Stimulated activated naive CD8-positive, alpha-beta T cell treated with anti-CD3 and anti-CD28 coated beads, Interleukin-15, Interleukin-2, amounts not matched to agents 100 ng/mL and 50 ng/mL, for 24 hours (primary cell): Measurements from ENCODE around the gene UQCRC1.

Experiments
- H3K27ac Mint-ChIP-seq: one replicate; pipeline ENCODE4 v1.8.0; 2021; ENCODE audit warnings: mild to moderate bottlenecking, mixed read lengths
- H3K27me3 Mint-ChIP-seq: one replicate; pipeline ENCODE4 v1.8.0; 2021; ENCODE audit warnings: mixed read lengths
- H3K36me3 Mint-ChIP-seq: one replicate; pipeline ENCODE4 v1.8.0; 2021; ENCODE audit warnings: low read depth, mixed read lengths
- H3K4me1 Mint-ChIP-seq: one replicate; pipeline ENCODE4 v1.8.0; 2021; ENCODE audit warnings: low read depth, mixed read lengths
- H3K4me3 Mint-ChIP-seq: one replicate; pipeline ENCODE4 v1.8.0; 2021; ENCODE audit warnings: mild to moderate bottlenecking, mixed read lengths
- H3K9me3 Mint-ChIP-seq: one replicate; pipeline ENCODE4 v1.8.0; 2021; ENCODE audit warnings: mixed read lengths

Gene UQCRC1

DNA sequence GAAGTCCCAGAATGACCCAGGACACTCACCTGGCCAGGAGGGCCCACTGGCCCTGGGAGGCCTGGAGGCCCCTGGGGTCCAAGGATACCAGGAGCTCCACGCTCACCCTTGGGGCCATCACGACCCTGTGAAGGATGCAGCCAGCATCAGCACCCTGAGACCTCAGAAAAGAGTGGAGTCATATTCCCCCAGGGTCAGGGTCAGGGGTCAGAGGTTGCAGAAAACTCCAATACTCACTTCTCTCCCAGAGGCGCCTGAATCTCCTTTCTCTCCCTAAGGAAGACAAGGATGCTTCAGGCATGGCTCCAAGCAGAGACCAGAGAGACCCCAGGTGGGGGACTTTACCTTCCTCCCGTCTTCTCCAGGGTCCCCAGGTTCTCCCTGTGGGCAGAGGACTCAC is 32.8 kb downstream of the UQCRC1 start:
- H3K4me1 Mint-ChIP-seq, result no peaks in the 10 kb centered on the region
- no peaks in the 10 kb centered on the region for H3K36me3 Mint-ChIP-seq
- H3K4me3 Mint-ChIP-seq, result no peak overlapping the region
- H3K27ac Mint-ChIP-seq, result no peak overlapping the region
- H3K27me3 Mint-ChIP-seq, result no peaks in the 10 kb centered on the region
- no peaks in the 10 kb centered on the region for H3K9me3 Mint-ChIP-seq

DNA sequence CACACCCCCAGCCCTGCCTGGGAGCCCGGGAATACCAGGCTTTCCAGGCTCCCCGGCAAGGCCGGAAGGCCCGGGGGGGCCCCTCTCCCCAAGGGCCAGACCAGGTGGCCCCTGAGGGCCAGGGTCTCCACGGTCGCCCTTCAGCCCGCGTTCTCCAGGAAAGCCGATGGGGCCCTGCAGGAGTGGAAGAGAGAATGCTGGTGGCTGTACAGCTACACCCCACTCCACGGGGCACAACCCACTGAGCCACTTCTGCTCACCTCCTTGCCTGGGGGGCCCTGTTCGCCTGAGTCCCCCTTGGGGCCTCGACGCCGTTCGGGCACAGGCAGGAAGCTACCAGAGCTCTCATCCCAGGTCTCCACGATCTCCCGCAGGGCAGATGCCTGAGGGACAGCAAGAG is 34.1 kb downstream of the UQCRC1 start:
- Mint-ChIP-seq H3K4me1 (no peaks in the 10 kb centered on the region), H3K4me3 (no peak overlapping the region), H3K27me3 (no peaks in the 10 kb centered on the region), H3K27ac (no peak overlapping the region), H3K36me3 (no peaks in the 10 kb centered on the region), H3K9me3 (no peaks in the 10 kb centered on the region)

DNA sequence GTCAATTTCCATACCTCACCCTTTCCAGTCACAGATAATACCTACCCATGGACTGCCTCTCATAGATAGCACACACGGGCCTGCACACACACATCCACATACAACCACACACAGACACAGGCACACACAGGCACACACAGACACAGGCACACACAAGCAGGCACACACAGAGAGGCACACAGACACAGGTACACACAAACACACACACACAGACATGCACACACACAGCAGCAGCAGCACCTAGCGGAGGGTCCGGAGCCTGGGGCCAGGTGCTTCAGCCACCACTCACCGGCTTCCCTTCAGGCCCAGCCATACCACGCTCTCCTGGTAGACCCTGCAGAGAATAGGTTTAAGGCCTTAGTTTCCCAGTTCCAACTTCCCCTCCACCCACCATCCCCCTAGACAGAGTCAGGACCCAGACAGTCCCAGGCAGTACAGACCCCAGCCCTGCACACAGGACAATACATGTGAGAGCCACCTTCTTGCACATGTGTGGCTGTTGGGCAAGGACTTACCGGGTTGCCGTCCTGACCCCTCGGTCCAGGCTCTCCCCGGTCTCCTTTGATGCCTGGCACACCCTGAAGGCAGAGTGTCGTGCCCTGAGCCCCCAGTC is 35.4 kb downstream of the UQCRC1 start:
- Mint-ChIP-seq H3K4me1 (no peaks in the 10 kb centered on the region), H3K36me3 (no peaks in the 10 kb centered on the region), H3K9me3 (no peaks in the 10 kb centered on the region), H3K27ac (no peak overlapping the region), H3K27me3 (no peaks in the 10 kb centered on the region), H3K4me3 (no peak overlapping the region)

DNA sequence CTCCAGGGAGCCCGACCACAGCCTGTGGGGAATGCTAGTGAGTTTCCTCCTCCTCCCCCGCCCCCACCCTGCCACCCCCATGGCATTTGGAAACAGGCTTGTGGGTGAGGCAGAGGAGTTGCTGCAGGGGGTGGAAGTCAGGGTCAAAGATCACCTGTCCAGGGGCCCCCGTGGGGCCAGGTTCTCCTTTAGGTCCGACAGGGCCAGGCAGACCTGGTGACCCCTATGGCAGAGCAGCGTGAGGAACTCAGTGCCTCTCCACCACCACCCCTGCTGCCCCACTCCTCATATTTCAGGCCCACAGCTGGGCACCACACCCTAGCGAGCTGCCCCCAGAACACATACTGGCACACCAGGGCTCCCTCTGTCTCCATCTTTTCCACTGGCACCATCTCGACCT is 36.9 kb downstream of the UQCRC1 start:
- Mint-ChIP-seq H3K27ac (no peak overlapping the region), H3K36me3 (no peaks in the 10 kb centered on the region), H3K4me1 (no peaks in the 10 kb centered on the region), H3K9me3 (no peaks in the 10 kb centered on the region), H3K27me3 (no peaks in the 10 kb centered on the region), H3K4me3 (no peak overlapping the region)

DNA sequence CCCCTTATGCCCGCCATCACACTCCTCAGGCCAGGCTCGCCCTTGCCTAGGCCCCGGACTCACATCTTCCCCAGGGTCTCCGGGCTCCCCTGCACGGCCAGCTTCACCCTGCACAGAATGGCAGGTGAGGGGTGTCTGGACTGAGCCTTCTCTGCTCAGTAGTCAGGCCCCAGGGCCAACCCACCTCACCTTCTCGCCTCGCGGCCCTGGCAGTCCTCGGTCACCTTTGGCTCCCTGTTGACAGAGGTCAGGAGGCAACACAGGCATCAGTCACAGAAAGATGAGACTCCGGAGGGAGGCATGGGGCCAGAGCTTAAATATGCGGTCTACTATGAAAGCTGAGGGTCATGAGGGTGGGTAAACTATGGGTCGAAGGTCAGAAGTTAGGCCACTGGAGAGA is 37.5 kb downstream of the UQCRC1 start:
- no peak overlapping the region for H3K27ac Mint-ChIP-seq
- no peaks in the 10 kb centered on the region for H3K9me3 Mint-ChIP-seq
- no peaks in the 10 kb centered on the region for H3K36me3 Mint-ChIP-seq
- no peaks in the 10 kb centered on the region for H3K4me1 Mint-ChIP-seq
- H3K27me3 Mint-ChIP-seq, result no peaks in the 10 kb centered on the region
- H3K4me3 Mint-ChIP-seq, result no peak overlapping the region

DNA sequence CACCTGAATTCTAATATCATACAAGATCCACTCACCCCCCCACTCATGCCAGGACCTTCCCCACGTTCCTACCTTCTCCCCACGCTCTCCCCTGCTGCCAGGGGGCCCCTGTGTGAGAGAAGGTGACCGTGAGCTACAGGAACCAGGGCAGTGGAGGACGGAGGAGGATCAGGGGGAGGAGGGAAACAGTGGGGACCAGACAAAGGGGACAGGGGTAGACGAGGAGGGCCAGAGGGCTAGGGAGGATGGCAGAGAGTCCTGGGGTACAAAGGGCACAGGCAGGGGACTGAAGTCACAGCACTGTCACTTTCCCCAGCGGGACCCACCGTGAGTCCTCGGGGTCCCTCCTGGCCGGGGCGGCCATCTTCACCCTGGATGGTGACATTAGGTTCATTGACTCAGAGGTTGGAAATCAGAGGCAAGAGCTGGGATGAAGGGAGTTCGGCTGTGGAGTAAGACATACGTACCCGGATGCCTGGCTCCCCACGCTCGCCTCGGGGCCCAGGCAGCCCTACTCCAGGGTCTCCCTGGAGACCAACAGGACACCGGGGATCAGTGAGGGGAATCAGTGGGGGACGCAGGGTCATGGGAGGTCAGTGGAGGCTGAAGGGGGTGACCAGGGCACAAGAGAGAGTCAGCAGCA is 39.5 kb downstream of the UQCRC1 start:
- Mint-ChIP-seq H3K36me3 (no peaks in the 10 kb centered on the region), H3K4me3 (no peak overlapping the region), H3K27ac (no peak overlapping the region), H3K9me3 (no peaks in the 10 kb centered on the region), H3K4me1 (peaks cover 9% of the 10 kb centered on the region), H3K27me3 (no peaks in the 10 kb centered on the region)

DNA sequence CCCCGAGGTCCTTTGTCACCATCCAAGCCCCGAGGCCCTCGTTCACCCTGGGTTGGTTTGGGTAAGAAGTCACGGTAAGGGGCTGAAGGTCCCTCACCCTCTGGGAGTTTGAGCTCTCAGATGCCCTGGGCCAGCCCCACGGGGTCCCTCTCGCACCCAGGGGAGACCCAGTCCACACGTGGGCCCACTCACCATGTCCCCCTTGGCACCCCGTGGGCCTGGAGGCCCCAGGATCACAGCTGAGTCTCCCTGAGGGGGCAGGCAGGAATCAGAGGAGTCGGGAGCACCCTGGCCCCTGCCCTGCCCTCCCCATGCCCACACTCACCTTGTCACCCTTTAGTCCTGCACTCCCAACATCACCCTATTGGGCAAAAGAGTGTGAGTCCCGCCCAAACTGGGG is 40.0 kb downstream of the UQCRC1 start:
- H3K4me3 Mint-ChIP-seq, result no peak overlapping the region
- no peaks in the 10 kb centered on the region for H3K9me3 Mint-ChIP-seq
- no peaks in the 10 kb centered on the region for H3K27me3 Mint-ChIP-seq
- peaks cover 9% of the 10 kb centered on the region for H3K4me1 Mint-ChIP-seq
- H3K36me3 Mint-ChIP-seq, result no peaks in the 10 kb centered on the region
- H3K27ac Mint-ChIP-seq, result no peak overlapping the region

DNA sequence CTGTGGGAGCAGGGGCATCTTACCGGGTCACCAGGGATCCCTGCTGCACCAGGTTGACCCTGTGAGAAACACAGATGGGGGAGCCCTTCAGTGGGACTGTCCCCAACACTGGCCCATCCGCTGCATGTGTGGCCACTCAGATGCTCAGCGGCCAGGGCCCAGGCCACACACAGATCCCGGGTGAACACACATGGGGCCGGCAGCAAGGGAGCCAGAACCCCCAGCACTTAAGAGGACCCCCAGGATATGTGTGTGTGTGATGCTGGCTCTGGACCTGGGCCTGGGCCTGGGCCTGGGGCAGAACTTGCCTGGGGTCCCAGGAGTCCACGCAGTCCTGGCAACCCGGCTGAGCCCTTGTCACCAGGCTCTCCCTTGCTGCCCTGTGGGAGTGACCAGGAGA is 41.0 kb downstream of the UQCRC1 start:
- Mint-ChIP-seq H3K36me3 (no peaks in the 10 kb centered on the region), H3K4me3 (no peak overlapping the region), H3K4me1 (peaks cover 17% of the 10 kb centered on the region), H3K27ac (no peak overlapping the region), H3K27me3 (no peaks in the 10 kb centered on the region), H3K9me3 (no peaks in the 10 kb centered on the region)

DNA sequence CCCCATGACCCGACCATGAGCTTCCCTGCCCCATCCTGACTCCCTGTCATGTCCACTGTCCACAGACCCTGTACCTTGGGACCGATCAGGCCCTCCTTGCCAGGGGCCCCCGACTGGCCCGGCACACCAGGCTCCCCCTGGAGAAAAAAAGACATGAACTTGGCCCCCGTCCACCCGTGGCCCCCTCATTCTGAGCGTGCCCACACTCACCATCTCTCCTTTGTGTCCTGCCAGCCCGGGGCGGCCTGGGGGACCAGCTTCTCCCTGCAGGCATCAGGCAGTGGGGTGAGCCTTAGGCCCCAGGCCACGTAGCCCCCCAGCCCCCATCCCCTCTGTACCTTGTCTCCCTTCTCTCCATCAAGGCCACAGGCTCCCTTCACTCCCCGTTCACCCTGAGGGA is 41.9 kb downstream of the UQCRC1 start:
- H3K36me3 Mint-ChIP-seq, result no peaks in the 10 kb centered on the region
- H3K9me3 Mint-ChIP-seq, result no peaks in the 10 kb centered on the region
- H3K4me1 Mint-ChIP-seq, result peaks cover 23% of the 10 kb centered on the region
- no peaks in the 10 kb centered on the region for H3K27me3 Mint-ChIP-seq
- no peak overlapping the region for H3K27ac Mint-ChIP-seq
- no peak overlapping the region for H3K4me3 Mint-ChIP-seq

DNA sequence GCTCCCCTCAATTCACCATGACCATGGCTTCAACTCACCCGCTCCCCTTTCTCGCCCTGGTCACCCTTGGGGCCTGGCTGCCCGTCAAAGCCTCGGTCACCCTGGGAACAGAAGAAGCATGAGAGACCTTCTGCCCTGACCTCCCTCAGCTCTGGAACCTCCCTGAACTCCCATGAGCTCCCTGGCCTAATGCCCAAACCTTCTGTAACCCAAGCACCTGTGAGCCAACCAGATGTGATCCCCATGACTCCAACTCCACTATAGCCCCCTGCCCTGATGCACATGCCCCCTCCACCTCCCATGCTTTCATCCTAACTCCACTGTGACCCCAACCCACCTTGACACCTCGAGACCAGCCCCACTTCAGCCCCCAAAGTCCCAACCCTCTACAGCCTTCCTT is 42.4 kb downstream of the UQCRC1 start:
- Mint-ChIP-seq H3K9me3 (no peaks in the 10 kb centered on the region), H3K27ac (no peak overlapping the region), H3K4me1 (peaks cover 23% of the 10 kb centered on the region), H3K4me3 (no peak overlapping the region), H3K36me3 (no peaks in the 10 kb centered on the region), H3K27me3 (no peaks in the 10 kb centered on the region)

DNA sequence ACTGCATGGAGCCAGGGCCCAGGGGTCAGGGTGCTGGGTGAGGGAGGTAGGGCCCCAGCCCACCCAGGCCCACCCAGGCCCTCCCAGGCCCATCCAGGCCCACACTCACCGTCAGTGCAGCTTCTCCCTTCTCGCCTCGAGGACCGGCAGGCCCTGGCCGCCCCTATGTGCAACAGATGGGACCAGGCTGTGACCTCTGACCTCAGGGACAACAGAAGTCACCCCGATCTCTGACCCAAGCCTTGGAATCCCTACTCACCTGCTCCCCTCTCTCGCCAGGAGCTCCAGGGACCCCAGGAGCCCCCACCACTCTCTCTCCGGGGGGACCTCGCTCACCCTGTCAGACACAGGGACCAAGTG is 43.1 kb downstream of the UQCRC1 start:
- Mint-ChIP-seq H3K4me1 (peaks cover 23% of the 10 kb centered on the region), H3K9me3 (no peaks in the 10 kb centered on the region), H3K27ac (no peak overlapping the region), H3K4me3 (no peak overlapping the region), H3K36me3 (no peaks in the 10 kb centered on the region), H3K27me3 (no peaks in the 10 kb centered on the region)

DNA sequence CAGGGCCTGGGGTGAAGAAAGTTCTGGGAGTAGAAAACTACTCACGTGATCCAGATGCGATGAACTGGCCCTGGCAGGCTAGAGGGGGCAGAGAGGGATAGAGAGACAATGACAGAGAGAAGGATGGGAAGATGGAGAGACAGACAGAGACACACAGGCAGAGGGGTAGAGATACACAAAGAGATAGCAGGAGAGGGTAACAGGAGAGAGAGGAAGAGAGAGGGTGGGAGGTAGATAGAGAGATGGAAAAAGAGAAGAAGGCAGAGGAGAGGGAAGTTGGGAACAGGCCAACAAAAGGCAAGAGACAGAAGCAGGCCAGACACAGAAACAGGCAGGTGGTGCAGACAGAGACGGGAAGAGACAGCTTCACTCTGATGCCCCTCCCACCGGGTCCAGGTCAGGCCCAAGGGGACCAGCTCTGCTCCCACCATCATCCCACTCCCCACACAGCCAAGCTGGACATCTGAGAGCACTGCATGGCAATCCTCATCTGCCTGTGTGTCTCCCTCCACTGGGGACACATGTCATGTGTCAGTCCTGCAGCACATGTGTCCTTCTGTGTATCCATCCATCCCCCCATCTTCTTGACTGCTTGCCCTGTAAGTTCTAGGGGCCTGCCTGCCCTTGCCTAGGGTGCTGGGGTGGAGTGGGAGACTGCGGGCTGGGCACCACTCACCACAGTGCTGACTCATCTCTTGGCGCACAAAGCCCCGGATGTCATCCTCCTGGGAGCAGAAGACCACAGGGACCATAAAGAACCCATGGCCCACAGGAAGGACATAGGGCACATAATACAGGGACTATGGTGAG is 43.6 kb downstream of the UQCRC1 start:
- Mint-ChIP-seq H3K4me1 (peaks cover 28% of the 10 kb centered on the region), H3K27me3 (no peaks in the 10 kb centered on the region), H3K4me3 (no peak overlapping the region), H3K9me3 (no peaks in the 10 kb centered on the region), H3K27ac (no peak overlapping the region), H3K36me3 (no peaks in the 10 kb centered on the region)

DNA sequence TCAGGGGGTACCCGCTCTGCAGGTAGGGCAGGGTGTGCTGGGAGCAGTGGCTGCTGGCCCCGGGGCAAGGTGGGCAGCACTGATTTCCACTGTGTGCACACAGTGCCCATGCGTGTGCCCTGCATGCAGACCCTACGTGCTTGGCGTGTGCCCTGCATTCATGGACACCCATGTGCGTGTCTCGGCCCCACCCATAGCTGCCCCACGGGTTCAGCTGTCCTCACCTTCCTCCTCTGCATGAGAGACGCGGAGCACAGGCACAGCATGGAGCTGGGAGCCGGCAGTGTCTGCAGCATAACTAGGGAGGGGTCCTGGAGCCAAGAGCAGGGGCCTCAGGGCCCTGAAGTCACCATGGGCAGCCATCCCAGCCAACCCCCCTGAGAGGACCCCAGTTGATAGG is 44.3 kb downstream of the UQCRC1 start:
- H3K9me3 Mint-ChIP-seq, result no peaks in the 10 kb centered on the region
- H3K4me1 Mint-ChIP-seq, result peaks cover 31% of the 10 kb centered on the region

DNA sequence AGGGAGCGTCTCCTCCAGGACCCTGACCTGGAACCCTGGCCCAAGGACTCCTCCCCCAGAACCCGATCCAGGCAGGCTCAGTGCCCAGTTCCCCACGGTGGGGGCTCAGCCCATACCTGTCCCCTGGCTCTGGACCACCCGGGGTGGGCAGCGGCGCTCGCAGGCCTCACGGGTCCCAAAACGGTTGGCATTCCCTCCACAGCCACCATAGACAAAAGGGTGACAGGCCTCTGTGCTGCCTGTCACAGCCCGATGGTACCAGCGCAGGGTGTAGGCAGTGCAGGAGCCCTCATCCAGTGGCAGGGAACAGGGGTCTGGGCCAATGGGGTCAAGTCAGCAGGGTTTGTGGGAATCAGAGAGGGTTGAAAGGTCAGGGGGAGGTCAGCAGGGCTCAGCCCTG is 44.8 kb downstream of the UQCRC1 start:
- H3K4me3 Mint-ChIP-seq, result no peak overlapping the region
- H3K36me3 Mint-ChIP-seq, result no peaks in the 10 kb centered on the region
- H3K27ac Mint-ChIP-seq, result no peak overlapping the region
- peaks cover 32% of the 10 kb centered on the region for H3K4me1 Mint-ChIP-seq
- H3K9me3 Mint-ChIP-seq, result no peaks in the 10 kb centered on the region
- no peaks in the 10 kb centered on the region for H3K27me3 Mint-ChIP-seq

More for the DNA sequence above, 44.3 kb downstream of the UQCRC1 start:
- Mint-ChIP-seq H3K4me3 (no peak overlapping the region), H3K27ac (no peak overlapping the region), H3K36me3 (no peaks in the 10 kb centered on the region), H3K27me3 (no peaks in the 10 kb centered on the region)

DNA sequence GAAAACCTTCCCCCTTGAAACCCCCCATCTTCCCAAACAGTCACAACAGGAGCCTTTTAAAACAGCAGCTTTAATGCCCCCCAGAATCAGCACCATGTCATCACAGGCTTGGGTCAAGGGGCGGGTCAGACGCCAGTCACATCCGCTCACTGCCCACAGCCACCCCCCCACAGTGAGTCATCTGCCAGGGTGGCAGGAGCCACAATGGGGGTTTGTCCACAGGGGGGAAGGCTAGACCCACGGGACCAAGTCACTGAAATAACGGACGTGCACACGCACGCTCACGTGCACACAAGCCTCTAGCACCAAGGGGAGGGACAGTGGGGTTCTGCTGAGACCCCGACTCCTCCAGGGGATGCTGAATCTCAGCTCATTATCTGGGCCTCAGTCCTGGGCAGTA is 45.4 kb downstream of the UQCRC1 start:
- Mint-ChIP-seq H3K27ac (peak overlapping the region; percentile 16), H3K36me3 (no peaks in the 10 kb centered on the region), H3K4me3 (no peak overlapping the region), H3K9me3 (no peaks in the 10 kb centered on the region), H3K27me3 (no peaks in the 10 kb centered on the region), H3K4me1 (peaks cover 32% of the 10 kb centered on the region)
